Omental fat pad (tissue), 4 donors: ENCODE measurements around the gene MME. TPM values are rescaled to one million over a fixed set of nuclear protein-coding genes. Genes with fewer than 3 reads are reported as not detected.

Source experiments
- ATAC-seq: fragments of 150-250 bp; one replicate; pipeline ENCODE4 v1.9.1; 2016; ENCODE audit warnings: mild to moderate bottlenecking, moderate library complexity; ENCODE audit not compliant: low FRiP score
- DNase-seq: peaks from one replicate; pipeline ENCODE4 v3.0.0-alpha.2; 2019; ENCODE audit warnings: low spot score
- total RNA-seq, 4 donors: library from RNA; depleted of rRNA; stranded (reverse); fragments of >200 nt; gene quantifications; one replicate each; pipeline ENCODE4 v1.1.0, GENCODE V29; 2016
- TF ChIP-seq, protein P1 (sequence below), 3 donors: fragments of 450-650 bp; IDR thresholded peaks; one replicate each; pipeline ENCODE4 v1.5.1; 2016 to 2017; ENCODE audit warnings: antibody characterized with exemption in 3 of 3, mild to moderate bottlenecking in 3 of 3, moderate library complexity in 2 of 3

MME gene
- total RNA-seq, 4 donors from 2014 or later = 33.1 to 174 (median 108) TPM

- no peak for DNase-seq
- no peak for ATAC-seq
- TF ChIP-seq, protein P1, sequence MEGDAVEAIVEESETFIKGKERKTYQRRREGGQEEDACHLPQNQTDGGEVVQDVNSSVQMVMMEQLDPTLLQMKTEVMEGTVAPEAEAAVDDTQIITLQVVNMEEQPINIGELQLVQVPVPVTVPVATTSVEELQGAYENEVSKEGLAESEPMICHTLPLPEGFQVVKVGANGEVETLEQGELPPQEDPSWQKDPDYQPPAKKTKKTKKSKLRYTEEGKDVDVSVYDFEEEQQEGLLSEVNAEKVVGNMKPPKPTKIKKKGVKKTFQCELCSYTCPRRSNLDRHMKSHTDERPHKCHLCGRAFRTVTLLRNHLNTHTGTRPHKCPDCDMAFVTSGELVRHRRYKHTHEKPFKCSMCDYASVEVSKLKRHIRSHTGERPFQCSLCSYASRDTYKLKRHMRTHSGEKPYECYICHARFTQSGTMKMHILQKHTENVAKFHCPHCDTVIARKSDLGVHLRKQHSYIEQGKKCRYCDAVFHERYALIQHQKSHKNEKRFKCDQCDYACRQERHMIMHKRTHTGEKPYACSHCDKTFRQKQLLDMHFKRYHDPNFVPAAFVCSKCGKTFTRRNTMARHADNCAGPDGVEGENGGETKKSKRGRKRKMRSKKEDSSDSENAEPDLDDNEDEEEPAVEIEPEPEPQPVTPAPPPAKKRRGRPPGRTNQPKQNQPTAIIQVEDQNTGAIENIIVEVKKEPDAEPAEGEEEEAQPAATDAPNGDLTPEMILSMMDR (IDR thresholded peaks at IDR 0.05) = no peak
Observed at GRCh38 chr3:155189478-155189877, 109.4 kb downstream of the MME start.

DNA sequence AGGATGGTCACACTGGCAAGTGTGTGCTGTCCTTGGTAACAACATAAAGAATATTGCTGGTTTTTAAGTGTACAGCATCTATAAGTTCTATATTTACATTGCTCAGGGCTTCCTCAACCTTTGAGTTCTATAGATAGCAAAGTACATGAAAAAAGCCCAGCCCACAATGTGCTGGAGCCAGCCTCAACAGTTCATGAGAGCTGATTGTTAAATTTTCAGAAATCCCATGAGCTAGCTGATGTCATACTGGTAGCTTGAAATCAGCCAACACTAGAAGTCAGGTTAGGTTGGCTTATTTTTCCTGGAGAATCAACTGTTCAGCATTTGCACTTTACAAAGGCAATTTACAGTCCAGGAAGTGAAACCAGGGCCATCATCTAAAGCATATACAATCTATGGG, 110.6 kb downstream of the MME start:
- DNase-seq (no peak), ATAC-seq (no peak)
- TF ChIP-seq, protein P1 (IDR thresholded peaks at IDR 0.05) = no peak

GRCh38 chr3:155192957-155193746, 113.0 kb downstream of the MME start:
- ATAC-seq = no peak
- TF ChIP-seq, protein P1 (IDR thresholded peaks at IDR 0.05) = no peak
- no peak for DNase-seq

DNA sequence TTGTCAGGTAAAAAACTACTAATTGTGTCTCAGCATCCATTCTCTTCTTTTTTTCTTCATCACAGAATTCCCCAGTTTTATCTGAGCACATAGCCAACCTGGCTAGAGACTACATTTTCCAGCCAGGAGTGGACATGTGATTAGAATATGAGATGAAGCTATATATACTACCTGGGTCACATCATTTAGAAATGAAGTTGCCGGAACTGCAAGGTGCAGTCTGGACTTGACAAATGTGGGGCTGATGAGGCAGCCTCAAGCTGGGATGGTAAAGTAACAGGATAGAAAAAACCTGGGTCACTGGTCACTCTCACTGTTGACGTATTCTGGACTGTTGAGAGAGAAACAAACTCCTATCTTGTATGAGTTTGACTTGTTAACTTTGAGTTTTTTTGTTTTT, 113.7 kb downstream of the MME start:
- no peak for ATAC-seq

DNA sequence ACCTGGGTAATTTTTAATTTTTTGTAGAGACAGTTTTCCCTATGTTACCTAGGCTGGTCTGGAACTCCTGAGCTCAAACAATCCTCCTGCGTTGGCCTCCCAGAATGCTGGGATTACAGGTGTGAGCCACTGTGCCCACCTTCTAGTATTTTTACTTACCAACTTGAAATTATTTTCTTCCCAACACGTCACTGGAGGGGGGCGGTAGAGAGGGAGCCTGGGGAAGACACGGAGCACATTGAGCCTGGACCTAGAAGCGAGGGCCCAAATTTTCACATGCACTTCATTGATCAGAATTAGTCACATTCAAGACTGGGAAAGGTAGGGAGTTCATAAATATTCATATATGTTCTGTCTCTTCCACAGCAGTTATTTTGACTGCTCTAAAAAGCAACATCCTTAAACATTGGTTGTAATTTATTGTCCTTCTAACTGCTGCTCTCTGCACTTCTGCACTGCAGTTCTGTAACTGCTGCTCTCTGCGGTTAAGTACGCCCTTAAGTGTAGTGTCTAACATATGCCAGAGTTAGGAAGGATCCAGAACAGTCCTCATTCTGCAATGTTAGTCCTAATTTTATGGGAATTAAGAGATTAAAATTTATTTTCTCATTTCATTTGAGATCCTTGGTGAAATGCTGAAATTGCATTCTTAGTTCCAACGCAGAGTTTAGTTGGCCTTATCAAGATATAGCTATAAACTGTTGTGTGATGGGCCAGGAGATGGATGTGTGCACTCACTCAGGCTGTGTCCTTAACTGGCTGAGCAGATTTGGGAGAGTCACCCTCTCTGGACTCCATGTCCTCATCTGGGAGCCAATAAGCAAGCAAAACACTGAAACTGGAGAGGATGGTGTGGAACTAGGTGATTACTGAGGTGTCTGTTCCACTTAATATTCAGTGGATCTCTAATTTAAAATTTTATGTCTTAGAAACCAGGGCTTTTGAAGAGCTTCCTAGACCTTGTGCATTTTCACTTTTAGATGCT, 115.1 kb downstream of the MME start:
- no peak for ATAC-seq
- DNase-seq = no peak
- TF ChIP-seq, protein P1 (IDR thresholded peaks at IDR 0.05) = no peak

More for the DNA sequence above, 113.7 kb downstream of the MME start:
- no peak for DNase-seq
- TF ChIP-seq, protein P1 (IDR thresholded peaks at IDR 0.05) = no peak

GRCh38 chr3:155196131-155197021, 116.3 kb downstream of the MME start:
- TF ChIP-seq, protein P1 (IDR thresholded peaks at IDR 0.05) = no peak
- no peak for DNase-seq
- no peak for ATAC-seq
